OCI-LY7 (cell line): Measurements from ENCODE around the gene USO1. TPM values are rescaled to one million over a fixed set of nuclear protein-coding genes. Genes with fewer than 3 reads are reported as not detected.

Experiments
- BruUV-seq: library from RNA; stranded (reverse); fragments of 400-500 nt; replicated peaks from 2 replicates; lab custom pipeline; 2021; lab: Mats Ljungman, UMichigan
- CTCF ChIA-PET: fragments of 300-600 bp; sonication (Branson Sonifier 250); formaldehyde crosslinking; loops from one replicate; lab custom pipeline; 2022; ENCODE audit warnings: antibody characterized with exemption; ENCODE audit not compliant: unreplicated experiment; lab: Charles Lee
- POLR2A ChIA-PET: fragments of 300-600 bp; sonication (Branson Sonifier 250); formaldehyde crosslinking; loops from one replicate; lab custom pipeline; 2022; ENCODE audit warnings: antibody characterized with exemption; lab: Charles Lee
- DNase-seq: peaks from one replicate; pipeline ENCODE4 v3.0.0-alpha.2; 2015; ENCODE audit warnings: low spot score
- H2AFZ ChIP-seq: fragments of 200-600 bp; sonication (generic), shearing (Covaris generic); 2 replicates; pipeline ENCODE4 v1.6.1; 2014; ENCODE audit warnings: mild to moderate bottlenecking, antibody characterized with exemption, low read length, moderate library complexity
- H3K27ac ChIP-seq: fragments of 200-600 bp; sonication (generic); 2 replicates; pipeline ENCODE4 v1.5.1; 2014; ENCODE audit warnings: mixed run types, low read depth, mild to moderate bottlenecking, moderate library complexity, low read length, inconsistent platforms; ENCODE audit not compliant: poor library complexity, severe bottlenecking
- H3K36me3 ChIP-seq: fragments of 200-600 bp; sonication (generic); 2 replicates; pipeline ENCODE4 v1.6.1; 2014; ENCODE audit warnings: mild to moderate bottlenecking, antibody characterized with exemption, low read length, moderate library complexity, mixed read lengths; ENCODE audit not compliant: insufficient read depth
- H3K4me1 ChIP-seq: fragments of 200-600 bp; sonication (generic); 2 replicates; pipeline ENCODE4 v1.5.1; 2014; ENCODE audit warnings: mild to moderate bottlenecking, low read length; ENCODE audit not compliant: insufficient read depth, poor library complexity, severe bottlenecking
- H3K4me2 ChIP-seq: fragments of 200-600 bp; sonication (generic); 2 replicates; pipeline ENCODE4 v1.6.1; 2014; ENCODE audit warnings: mild to moderate bottlenecking, low read length
- H3K4me3 ChIP-seq: fragments of 200-600 bp; sonication (generic); 2 replicates; pipeline ENCODE4 v1.5.1; 2014; ENCODE audit warnings: mild to moderate bottlenecking, low read depth, low read length; ENCODE audit not compliant: poor library complexity, severe bottlenecking
- H3K79me2 ChIP-seq: fragments of 200-600 bp; sonication (generic); 2 replicates; pipeline ENCODE4 v1.6.1; 2016; ENCODE audit warnings: low read depth, mild to moderate bottlenecking, low read length, moderate library complexity, mixed read lengths; ENCODE audit not compliant: insufficient read depth
- H3K9me2 ChIP-seq: fragments of 200-600 bp; sonication (generic); 2 replicates; pipeline ENCODE4 v1.6.1; 2016; ENCODE audit warnings: mild to moderate bottlenecking, low read length, mixed read lengths; ENCODE audit not compliant: insufficient read depth
- H3K9me3 ChIP-seq: fragments of 200-600 bp; sonication (generic); 2 replicates; pipeline ENCODE4 v1.6.1; 2014; ENCODE audit warnings: mild to moderate bottlenecking, mixed run types, low read length, mixed read lengths
- H4K20me1 ChIP-seq: fragments of 200-600 bp; sonication (generic); 2 replicates; pipeline ENCODE4 v1.6.1; 2014; ENCODE audit warnings: mild to moderate bottlenecking, antibody characterized with exemption, low read length, moderate library complexity, mixed read lengths; ENCODE audit not compliant: insufficient read depth
- CTCF ChIP-seq: fragments of 200-600 bp; sonication (generic); conservative IDR thresholded peaks from 2 replicates; pipeline ENCODE4 v1.5.1; 2014; ENCODE audit warnings: mild to moderate bottlenecking, antibody characterized with exemption, low read length, moderate library complexity, mixed read lengths
- EZH2phosphoT487 ChIP-seq: fragments of 200-600 bp; sonication (generic); IDR thresholded peaks from 2 replicates; pipeline ENCODE4 v1.6.1; 2018; ENCODE audit warnings: low read depth, borderline replicate concordance, mild to moderate bottlenecking, mixed run types, antibody characterized with exemption, low read length, moderate library complexity, mixed read lengths
- intact Hi-C: fragments of 100-400 bp; cut with micrococcal nuclease; formaldehyde crosslinking; loops from one replicate; pipeline ENCODE4 v1.10.0; 2022; ENCODE audit not compliant: unreplicated experiment
- total RNA-seq, 2 experiments: library from RNA; depleted of rRNA in 1 of 2; stranded (reverse); fragments of >200 nt in 1 of 2; shearing (Covaris generic) in 1 of 2; gene quantifications; 2 replicates each; pipeline ENCODE4 v1.2.3, GENCODE V29; 2014 to 2022

USO1 gene
- total RNA-seq, 2 experiments from 2014 or later = 38.0 to 54.6 TPM

DNA sequence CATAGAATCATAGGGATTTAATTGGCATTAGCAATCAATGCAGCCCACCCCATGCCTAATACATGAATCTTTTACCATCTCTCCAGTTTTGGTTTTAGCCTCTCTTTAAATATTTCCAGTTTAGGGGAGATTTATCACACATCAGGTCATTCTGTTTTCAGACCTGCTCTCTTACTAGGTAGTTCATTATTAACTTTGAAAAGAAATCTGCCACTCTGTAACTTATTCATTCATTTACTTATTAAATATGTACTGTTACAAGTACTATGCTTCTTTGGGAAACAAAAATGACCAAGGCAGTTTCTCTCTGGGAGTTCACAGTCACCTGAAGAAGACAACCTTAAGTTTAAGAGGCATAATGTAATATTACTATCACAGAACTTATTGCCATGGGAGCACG, 62.1 kb downstream of the USO1 start:
- Histone ChIP-seq H3K4me3 (no peak overlapping the region), H3K9me3 (no peaks in the 10 kb centered on the region), H2AFZ (no peak overlapping the region), H3K27ac (no peak overlapping the region), H3K79me2 (no peaks in the 10 kb centered on the region), H3K4me2 (no peak overlapping the region), H4K20me1 (no peaks in the 10 kb centered on the region), H3K9me2 (no peaks in the 10 kb centered on the region), H3K36me3 (peaks cover 73% of the 10 kb centered on the region), H3K4me1 (no peaks in the 10 kb centered on the region)
- POLR2A ChIA-PET = no interaction called here
- DNase-seq = no peak
- intact Hi-C loops = no loop called here
- BruUV-seq = no TSS peak
- TF ChIP-seq CTCF (no peak), EZH2phosphoT487 (no peak)
- CTCF ChIA-PET = no interaction called here

DNA sequence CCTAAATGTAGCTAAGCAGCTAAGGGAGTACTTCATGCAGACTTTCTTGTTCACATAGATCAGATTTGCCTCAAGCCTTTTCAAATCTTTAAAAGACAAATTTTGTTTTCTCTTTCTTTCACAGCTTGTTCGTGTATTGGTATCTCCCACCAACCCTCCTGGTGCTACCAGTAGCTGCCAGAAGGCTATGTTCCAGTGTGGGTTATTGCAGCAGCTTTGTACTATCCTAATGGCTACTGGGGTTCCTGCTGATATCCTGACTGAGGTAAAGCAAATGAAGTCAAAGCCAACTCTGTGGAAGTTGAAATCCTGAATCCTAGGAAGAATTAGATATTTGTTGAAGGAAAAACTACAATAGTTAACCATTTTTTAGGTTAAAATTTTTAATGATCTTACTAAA, 62.6 kb downstream of the USO1 start:
- no peak overlapping the region for H3K4me2 ChIP-seq
- DNase-seq = no peak
- TF ChIP-seq EZH2phosphoT487 (no peak), CTCF (no peak)
- H3K4me1 ChIP-seq = no peaks in the 10 kb centered on the region
- POLR2A ChIA-PET = no interaction called here
- no peaks in the 10 kb centered on the region for H4K20me1 ChIP-seq
- intact Hi-C loops = no loop called here
- H3K9me2 ChIP-seq = no peaks in the 10 kb centered on the region
- H3K79me2 ChIP-seq = no peaks in the 10 kb centered on the region
- no peaks in the 10 kb centered on the region for H3K9me3 ChIP-seq
- BruUV-seq = no TSS peak
- H3K36me3 ChIP-seq = peaks cover 73% of the 10 kb centered on the region
- no peak overlapping the region for H3K4me3 ChIP-seq
- no peak overlapping the region for H2AFZ ChIP-seq
- CTCF ChIA-PET = no interaction called here
- H3K27ac ChIP-seq = no peak overlapping the region

GRCh38 chr4:75790024-75790423, 65.6 kb downstream of the USO1 start:
- POLR2A ChIA-PET = interaction anchor here (0.6 kb wide), 2 partner anchors 20 to 299 kb away, joined by 3 read pairs; no protein-coding TSS in a partner anchor
- peaks cover 62% of the 10 kb centered on the region for H3K36me3 ChIP-seq
- DNase-seq = no peak

More at GRCh38 chr4:75790024-75790423, 65.6 kb downstream of the USO1 start:
- intact Hi-C loops = no loop called here
- Histone ChIP-seq H3K4me2 (no peak overlapping the region), H3K9me2 (no peaks in the 10 kb centered on the region), H3K27ac (no peak overlapping the region), H4K20me1 (no peaks in the 10 kb centered on the region), H3K9me3 (no peaks in the 10 kb centered on the region), H2AFZ (no peak overlapping the region), H3K4me3 (no peak overlapping the region), H3K79me2 (no peaks in the 10 kb centered on the region), H3K4me1 (no peaks in the 10 kb centered on the region)
- CTCF ChIA-PET = no interaction called here
- BruUV-seq = no TSS peak
- no peak for TF ChIP-seq CTCF
